Right lobe of liver (tissue), 4 donors: Measurements from ENCODE around the gene PRTFDC1.

Experiments
- CTCF ChIP-seq, 4 donors: fragments of 200-600 bp in 3 of 4; fragments of 450-650 bp in 1 of 4; IDR thresholded peaks; one replicate each; pipeline versions ENCODE4 v1.5.1 to v1.8.0; 2016 to 2022; ENCODE audit warnings: antibody characterized with exemption in 4 of 4, mild to moderate bottlenecking in 2 of 4
- POLR2A ChIP-seq: fragments of 450-650 bp; IDR thresholded peaks from one replicate; pipeline ENCODE4 v1.6.1; 2017; ENCODE audit warnings: antibody characterized with exemption, mild to moderate bottlenecking
- donor health status: DM: no; HTN: no; CAD: no.
- donor health status: DM: no; HTN: no; CAD: no.
- donor health status: DM: no; HTN: yes; CAD: no.

GRCh38 chr10:24982319-24983112 lies 30.1 kb upstream of the PRTFDC1 start:
- TF ChIP-seq CTCF (IDR thresholded peaks at IDR 0.05) (no peak), POLR2A (no peak)
